Stomach (tissue), 4 donors: ENCODE results near the gene EDEM1.

Experiments
- CTCF ChIP-seq, 7 experiments: fragments of 450-650 bp in 4 of 7; fragments of 200-600 bp in 3 of 7; sonication (generic) in 3 of 7; IDR thresholded peaks; one replicate each; pipeline ENCODE4 v1.5.1; 2016 to 2019; ENCODE audit warnings: antibody characterized with exemption in 7 of 7, control low read depth in 2 of 7, mild to moderate bottlenecking in 1 of 7
- EP300 ChIP-seq: sonication (generic); formaldehyde crosslinking; IDR thresholded peaks from one replicate; pipeline ENCODE4 v1.6.1; 2017; ENCODE audit warnings: antibody characterized with exemption
- POLR2A ChIP-seq, 4 donors: fragments of 450-650 bp; IDR thresholded peaks; one replicate each; pipeline ENCODE4 v1.6.1; 2016; ENCODE audit warnings: antibody characterized with exemption in 4 of 4, control low read depth in 2 of 4, mild to moderate bottlenecking in 1 of 4, moderate library complexity in 1 of 4

- TF ChIP-seq CTCF (IDR thresholded peaks at IDR 0.05) (no peak), POLR2A (IDR thresholded peaks at IDR 0.05) (no peak), EP300 (no peak)
Measured at GRCh38 chr3:5166846-5167245, 20.7 kb upstream of the EDEM1 start.
